B cell (primary cell): ENCODE data around the gene PRTFDC1.

Experiments
- CTCF ChIP-seq: fragments of 200-600 bp; IDR thresholded peaks from one replicate; pipeline ENCODE4 v1.8.0; 2022; ENCODE audit warnings: antibody characterized with exemption, mild to moderate bottlenecking
- EZH2 ChIP-seq: IDR thresholded peaks from 2 replicates; pipeline ENCODE4 v1.6.1; 2012; ENCODE audit warnings: borderline replicate concordance, low read depth, mild to moderate bottlenecking, moderate library complexity, low read length; ENCODE audit not compliant: insufficient read depth, poor library complexity, severe bottlenecking

- TF ChIP-seq CTCF (no peak), EZH2 (no peak)
These were observed 78.3 kb downstream of the PRTFDC1 start for GRCh38 chr10:24874133-24874532.
